ENCODE measurements around the gene ARMH4.

DNA sequence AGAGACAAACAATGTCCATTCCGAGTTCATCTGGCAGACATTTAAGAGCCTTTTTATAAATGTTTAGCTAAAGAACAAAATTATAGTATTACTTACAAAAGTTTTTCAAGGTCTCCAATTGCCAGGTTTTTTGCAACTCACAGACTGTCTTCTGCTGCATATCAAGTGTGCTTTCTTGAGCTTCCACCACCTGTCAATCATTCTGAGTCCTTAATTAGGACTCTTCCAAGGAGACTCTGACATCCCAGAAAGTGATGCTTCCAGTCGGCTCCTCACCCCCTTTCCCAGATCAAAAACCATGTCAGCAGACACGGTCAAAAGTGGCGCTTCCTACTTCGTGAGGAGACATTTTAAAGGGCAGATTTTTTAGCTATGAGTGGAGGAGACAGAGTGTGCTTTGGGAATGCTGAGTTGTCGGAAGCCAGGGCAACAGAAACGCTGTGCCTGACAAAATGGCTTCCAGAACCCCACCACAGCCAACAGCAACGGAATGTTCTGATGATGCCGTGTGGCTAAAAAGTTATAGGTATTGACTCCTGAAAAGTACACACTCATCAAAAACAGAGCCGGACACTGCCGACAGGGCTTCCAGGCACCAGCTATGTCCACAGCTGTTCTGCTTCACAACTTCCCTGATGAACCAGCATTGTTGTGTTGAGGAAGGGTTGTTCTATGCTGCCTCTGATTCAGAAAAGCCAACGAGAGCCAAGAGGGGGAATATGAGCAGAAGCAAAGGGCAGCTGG, 170.0 kb downstream of the ARMH4 start:
- TF ChIP-seq, protein P1, sequence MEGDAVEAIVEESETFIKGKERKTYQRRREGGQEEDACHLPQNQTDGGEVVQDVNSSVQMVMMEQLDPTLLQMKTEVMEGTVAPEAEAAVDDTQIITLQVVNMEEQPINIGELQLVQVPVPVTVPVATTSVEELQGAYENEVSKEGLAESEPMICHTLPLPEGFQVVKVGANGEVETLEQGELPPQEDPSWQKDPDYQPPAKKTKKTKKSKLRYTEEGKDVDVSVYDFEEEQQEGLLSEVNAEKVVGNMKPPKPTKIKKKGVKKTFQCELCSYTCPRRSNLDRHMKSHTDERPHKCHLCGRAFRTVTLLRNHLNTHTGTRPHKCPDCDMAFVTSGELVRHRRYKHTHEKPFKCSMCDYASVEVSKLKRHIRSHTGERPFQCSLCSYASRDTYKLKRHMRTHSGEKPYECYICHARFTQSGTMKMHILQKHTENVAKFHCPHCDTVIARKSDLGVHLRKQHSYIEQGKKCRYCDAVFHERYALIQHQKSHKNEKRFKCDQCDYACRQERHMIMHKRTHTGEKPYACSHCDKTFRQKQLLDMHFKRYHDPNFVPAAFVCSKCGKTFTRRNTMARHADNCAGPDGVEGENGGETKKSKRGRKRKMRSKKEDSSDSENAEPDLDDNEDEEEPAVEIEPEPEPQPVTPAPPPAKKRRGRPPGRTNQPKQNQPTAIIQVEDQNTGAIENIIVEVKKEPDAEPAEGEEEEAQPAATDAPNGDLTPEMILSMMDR (IDR thresholded peaks at IDR 0.05): no peak
- TF ChIP-seq POLR2AphosphoS5 (IDR thresholded peaks at IDR 0.05): no peak

Measured in prostate gland (tissue), 2 donors.